Measurements from ENCODE around the gene MYO7A.

- TF ChIP-seq EZH2 (IDR thresholded peaks at IDR 0.05; ENCODE audit: insufficient read depth, low read length): no peak
- TF ChIP-seq, protein P1, sequence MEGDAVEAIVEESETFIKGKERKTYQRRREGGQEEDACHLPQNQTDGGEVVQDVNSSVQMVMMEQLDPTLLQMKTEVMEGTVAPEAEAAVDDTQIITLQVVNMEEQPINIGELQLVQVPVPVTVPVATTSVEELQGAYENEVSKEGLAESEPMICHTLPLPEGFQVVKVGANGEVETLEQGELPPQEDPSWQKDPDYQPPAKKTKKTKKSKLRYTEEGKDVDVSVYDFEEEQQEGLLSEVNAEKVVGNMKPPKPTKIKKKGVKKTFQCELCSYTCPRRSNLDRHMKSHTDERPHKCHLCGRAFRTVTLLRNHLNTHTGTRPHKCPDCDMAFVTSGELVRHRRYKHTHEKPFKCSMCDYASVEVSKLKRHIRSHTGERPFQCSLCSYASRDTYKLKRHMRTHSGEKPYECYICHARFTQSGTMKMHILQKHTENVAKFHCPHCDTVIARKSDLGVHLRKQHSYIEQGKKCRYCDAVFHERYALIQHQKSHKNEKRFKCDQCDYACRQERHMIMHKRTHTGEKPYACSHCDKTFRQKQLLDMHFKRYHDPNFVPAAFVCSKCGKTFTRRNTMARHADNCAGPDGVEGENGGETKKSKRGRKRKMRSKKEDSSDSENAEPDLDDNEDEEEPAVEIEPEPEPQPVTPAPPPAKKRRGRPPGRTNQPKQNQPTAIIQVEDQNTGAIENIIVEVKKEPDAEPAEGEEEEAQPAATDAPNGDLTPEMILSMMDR (IDR thresholded peaks at IDR 0.05; ENCODE audit: insufficient read depth, low read depth, low read length): no peak
These were observed 2.4 kb upstream of the MYO7A start for GRCh38 chr11:77125695-77126094.
